ENCODE measurements around the gene SPINK2. TPM values are rescaled to one million over a fixed set of nuclear protein-coding genes. Genes with fewer than 3 reads are reported as not detected.

The SPINK2 gene
- total RNA-seq, 3 donors from 2014 or later (not counting 1 experiment from before 2014, with no cell fraction given), result 0.42 to 3.8 (median 2.0) TPM

DNA sequence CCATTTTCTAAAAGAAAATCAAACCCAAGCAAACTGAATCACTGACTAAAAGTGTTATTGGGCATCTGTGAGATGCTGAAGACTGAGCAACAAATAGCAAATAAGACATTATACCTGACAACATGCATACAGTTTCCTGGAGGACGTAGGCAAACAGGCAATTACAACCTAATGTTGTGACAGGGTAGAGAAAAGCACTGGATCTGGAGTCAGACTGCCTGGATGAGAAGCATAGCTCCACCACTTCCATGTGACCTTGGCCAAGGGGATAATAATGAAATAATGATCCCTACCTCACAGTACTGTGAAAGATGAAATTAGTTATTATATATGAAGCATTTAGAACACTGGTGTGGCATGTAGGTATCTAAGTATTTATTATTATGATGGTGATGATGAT, 2.7 kb downstream of the SPINK2 start:
- intact Hi-C loops (cut with micrococcal nuclease), result no loop called here
- Histone ChIP-seq H3K27me3 (ENCODE audit: control insufficient read depth, insufficient read depth, low read length) (peaks cover 2% of the 10 kb centered on the region), H3K4me1 (ENCODE audit: control insufficient read depth, insufficient read depth, low read length) (peaks cover 25% of the 10 kb centered on the region), H3K36me3 (ENCODE audit: control insufficient read depth, insufficient read depth, low read length) (no peaks in the 10 kb centered on the region), H3K4me3 (ENCODE audit: low read length) (no peak overlapping the region), H3K9me3 (ENCODE audit: control insufficient read depth, insufficient read depth, low read length) (no peaks in the 10 kb centered on the region), H3K27ac (ENCODE audit: low read length) (no peak overlapping the region)
- ATAC-seq (no peak), DNase-seq (no peak)
- Mint-ChIP-seq H3K36me3 (no peaks in the 10 kb centered on the region), H3K9me3 (no peaks in the 10 kb centered on the region), H3K4me3 (no peak overlapping the region), H3K27ac (no peak overlapping the region), H3K27me3 (ENCODE audit: low read depth in 2 of 2) (peaks cover 11% of the 10 kb centered on the region in 2 donors), H3K4me1 (peaks cover 16 to 19% of the 10 kb centered on the region in 2 donors)
- 83% methylated on average over 1 of the region's 1 CpG for WGBS (ENCODE audit: insufficient coverage)
- TF ChIP-seq, protein P1, sequence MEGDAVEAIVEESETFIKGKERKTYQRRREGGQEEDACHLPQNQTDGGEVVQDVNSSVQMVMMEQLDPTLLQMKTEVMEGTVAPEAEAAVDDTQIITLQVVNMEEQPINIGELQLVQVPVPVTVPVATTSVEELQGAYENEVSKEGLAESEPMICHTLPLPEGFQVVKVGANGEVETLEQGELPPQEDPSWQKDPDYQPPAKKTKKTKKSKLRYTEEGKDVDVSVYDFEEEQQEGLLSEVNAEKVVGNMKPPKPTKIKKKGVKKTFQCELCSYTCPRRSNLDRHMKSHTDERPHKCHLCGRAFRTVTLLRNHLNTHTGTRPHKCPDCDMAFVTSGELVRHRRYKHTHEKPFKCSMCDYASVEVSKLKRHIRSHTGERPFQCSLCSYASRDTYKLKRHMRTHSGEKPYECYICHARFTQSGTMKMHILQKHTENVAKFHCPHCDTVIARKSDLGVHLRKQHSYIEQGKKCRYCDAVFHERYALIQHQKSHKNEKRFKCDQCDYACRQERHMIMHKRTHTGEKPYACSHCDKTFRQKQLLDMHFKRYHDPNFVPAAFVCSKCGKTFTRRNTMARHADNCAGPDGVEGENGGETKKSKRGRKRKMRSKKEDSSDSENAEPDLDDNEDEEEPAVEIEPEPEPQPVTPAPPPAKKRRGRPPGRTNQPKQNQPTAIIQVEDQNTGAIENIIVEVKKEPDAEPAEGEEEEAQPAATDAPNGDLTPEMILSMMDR (IDR thresholded peaks at IDR 0.05), result no peak

DNA sequence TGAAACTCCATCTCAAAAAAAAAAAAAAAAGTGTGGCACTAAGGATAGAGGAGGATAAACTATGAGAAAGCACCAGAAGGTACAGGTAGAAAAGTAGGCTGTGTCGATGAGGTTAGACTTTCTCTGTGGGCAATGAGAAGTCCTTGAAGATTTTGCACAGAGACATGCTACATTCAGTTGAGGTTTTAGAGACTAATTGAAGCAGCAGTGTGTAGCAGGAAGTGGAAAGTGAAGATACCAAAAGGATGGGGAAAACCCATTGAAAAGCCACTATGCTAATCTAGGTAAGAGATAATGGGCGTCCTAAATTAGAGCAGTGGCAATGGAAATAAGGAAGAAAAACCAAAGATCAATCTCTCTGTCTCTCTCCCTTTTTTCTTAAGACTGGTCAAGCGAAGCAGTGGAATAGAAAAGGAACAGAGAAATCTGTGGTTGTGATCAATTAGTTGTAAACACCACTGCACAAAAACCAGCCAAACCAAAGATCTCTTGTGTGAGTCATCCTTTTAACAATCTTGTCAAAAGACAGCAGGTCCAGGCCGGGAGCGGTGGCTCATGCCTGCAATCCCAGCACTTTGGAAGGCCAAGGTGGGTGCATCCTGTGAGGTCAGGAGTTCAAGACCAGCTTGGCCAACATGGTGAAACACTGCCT, 3.5 kb downstream of the SPINK2 start:
- Histone ChIP-seq H3K27me3 (ENCODE audit: control insufficient read depth, insufficient read depth, low read length) (peaks cover 2% of the 10 kb centered on the region), H3K9me3 (ENCODE audit: control insufficient read depth, insufficient read depth, low read length) (no peaks in the 10 kb centered on the region), H3K27ac (ENCODE audit: low read length) (no peak overlapping the region), H3K4me3 (ENCODE audit: low read length) (no peak overlapping the region), H3K36me3 (ENCODE audit: control insufficient read depth, insufficient read depth, low read length) (no peaks in the 10 kb centered on the region), H3K4me1 (ENCODE audit: control insufficient read depth, insufficient read depth, low read length) (peaks cover 25% of the 10 kb centered on the region)
- Mint-ChIP-seq H3K4me3 (peak overlapping the region; percentile 7), H3K36me3 (no peaks in the 10 kb centered on the region), H3K9me3 (no peaks in the 10 kb centered on the region), H3K27ac (no peak overlapping the region), H3K4me1 (peaks cover 16 to 19% of the 10 kb centered on the region in 2 donors), H3K27me3 (ENCODE audit: low read depth in 2 of 2) (peaks cover 11% of the 10 kb centered on the region in 2 donors)
- DNase-seq (peak in 1 of 2 donors; percentile 73), ATAC-seq (peak; percentile 21 to 64 (median 57))
- TF ChIP-seq, protein P1 (IDR thresholded peaks at IDR 0.05), result no peak
- 9% methylated on average over 3 of the region's 5 CpGs for WGBS (ENCODE audit: insufficient coverage)
- intact Hi-C loops (cut with micrococcal nuclease), result no loop called here

DNA sequence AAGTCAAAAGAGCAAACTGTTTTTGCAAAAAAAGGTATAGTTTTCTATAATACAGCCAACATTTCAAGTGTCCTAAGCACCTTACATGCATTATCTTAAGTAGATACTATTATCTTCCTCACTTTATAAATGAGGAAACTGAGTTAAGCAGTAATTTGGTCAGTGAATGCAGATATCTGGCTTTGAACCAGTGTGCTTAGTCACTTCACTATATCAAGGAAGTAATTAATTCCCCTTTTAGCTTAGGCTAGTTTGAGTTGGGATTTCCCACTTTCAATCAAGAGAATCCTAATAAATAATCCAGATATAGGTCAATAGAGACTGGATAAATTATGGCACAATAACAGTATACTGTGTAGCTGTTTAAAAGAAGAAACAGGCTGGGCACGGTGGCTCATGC, 14.8 kb downstream of the SPINK2 start:
- H3K4me3 ChIP-seq (ENCODE audit: low read length), result no peak overlapping the region
- intact Hi-C loops (cut with micrococcal nuclease), result no loop called here
- Mint-ChIP-seq H3K27me3 (ENCODE audit: low read depth in 2 of 2) (no peaks in the 10 kb centered on the region), H3K4me1 (peaks cover 5 to 10% of the 10 kb centered on the region in 2 donors), H3K36me3 (no peaks in the 10 kb centered on the region), H3K4me3 (no peak overlapping the region), H3K9me3 (no peaks in the 10 kb centered on the region), H3K27ac (no peak overlapping the region)
- H3K27ac ChIP-seq (ENCODE audit: low read length), result no peak overlapping the region
- 73% methylated on average over 1 of the region's 1 CpG for WGBS (ENCODE audit: insufficient coverage)
- TF ChIP-seq, protein P1 (IDR thresholded peaks at IDR 0.05), result no peak
- H3K4me1 ChIP-seq (ENCODE audit: control insufficient read depth, insufficient read depth, low read length), result peaks cover 23% of the 10 kb centered on the region
- no peaks in the 10 kb centered on the region for H3K36me3 ChIP-seq (ENCODE audit: control insufficient read depth, insufficient read depth, low read length)
- DNase-seq (no peak), ATAC-seq (no peak)
- no peaks in the 10 kb centered on the region for H3K27me3 ChIP-seq (ENCODE audit: control insufficient read depth, insufficient read depth, low read length)
- no peaks in the 10 kb centered on the region for H3K9me3 ChIP-seq (ENCODE audit: control insufficient read depth, insufficient read depth, low read length)

DNA sequence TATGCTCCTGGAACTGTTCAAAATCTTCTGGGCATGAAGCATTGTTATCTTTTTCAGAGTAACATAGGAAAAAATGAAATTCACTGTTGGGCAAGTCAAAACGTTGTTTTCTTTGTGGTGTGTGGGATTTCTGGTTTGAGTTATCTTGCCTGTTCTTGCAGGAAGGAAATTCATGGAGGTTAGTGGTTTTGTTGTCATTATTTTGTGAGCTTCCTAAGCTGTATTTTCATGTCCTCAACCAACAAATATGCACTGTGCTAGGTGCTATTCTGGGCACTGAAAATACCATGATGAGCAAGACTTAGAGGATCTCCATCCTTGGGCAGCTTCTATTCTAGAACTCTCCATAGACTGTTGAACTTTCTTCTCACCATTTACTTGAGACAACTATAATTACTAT, 16.9 kb downstream of the SPINK2 start:
- Histone ChIP-seq H3K9me3 (ENCODE audit: control insufficient read depth, insufficient read depth, low read length) (no peaks in the 10 kb centered on the region), H3K4me3 (ENCODE audit: low read length) (no peak overlapping the region), H3K27me3 (ENCODE audit: control insufficient read depth, insufficient read depth, low read length) (no peaks in the 10 kb centered on the region), H3K36me3 (ENCODE audit: control insufficient read depth, insufficient read depth, low read length) (no peaks in the 10 kb centered on the region), H3K27ac (ENCODE audit: low read length) (no peak overlapping the region), H3K4me1 (ENCODE audit: control insufficient read depth, insufficient read depth, low read length) (peaks cover 23% of the 10 kb centered on the region)
- H3K27ac Mint-ChIP-seq, result peak overlapping the region in 1 of 2 donors; percentile 35
- peaks cover 11 to 17% of the 10 kb centered on the region in 2 donors for H3K4me1 Mint-ChIP-seq
- DNase-seq (no peak), ATAC-seq (no peak)
- H3K9me3 Mint-ChIP-seq, result no peaks in the 10 kb centered on the region
- H3K36me3 Mint-ChIP-seq, result no peaks in the 10 kb centered on the region
- intact Hi-C loops (cut with micrococcal nuclease), result no loop called here
- H3K27me3 Mint-ChIP-seq (ENCODE audit: low read depth in 2 of 2), result no peaks in the 10 kb centered on the region
- no peak overlapping the region for H3K4me3 Mint-ChIP-seq
- WGBS (ENCODE audit: insufficient coverage), result 0% methylated on average over 1 of the region's 1 CpG
- TF ChIP-seq, protein P1 (IDR thresholded peaks at IDR 0.05), result no peak

Data from natural killer cell (primary cell).